Measurements from ENCODE around the gene HDGF.

Gene HDGF

DNA sequence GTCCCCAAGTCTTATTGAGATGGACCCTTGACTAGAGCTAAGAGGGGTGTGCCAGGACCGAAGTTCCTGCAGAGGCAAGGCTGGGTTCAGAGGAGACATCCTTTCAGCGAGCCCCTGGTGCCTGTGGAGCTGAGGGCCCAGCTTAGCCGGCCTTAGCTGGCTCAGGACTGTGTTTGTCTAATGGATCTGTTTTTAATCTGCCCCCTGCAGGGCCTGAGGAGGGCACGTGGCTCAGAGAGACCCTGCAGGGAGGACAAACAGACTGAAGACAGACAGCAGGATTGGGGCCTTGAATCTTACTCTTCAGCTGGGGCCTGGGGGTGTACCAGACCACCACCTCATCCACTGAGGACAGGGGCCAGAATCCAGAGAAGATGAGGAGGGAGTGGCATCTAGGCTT lies 47.7 kb downstream of the HDGF start:
- TF ChIP-seq, protein P1, sequence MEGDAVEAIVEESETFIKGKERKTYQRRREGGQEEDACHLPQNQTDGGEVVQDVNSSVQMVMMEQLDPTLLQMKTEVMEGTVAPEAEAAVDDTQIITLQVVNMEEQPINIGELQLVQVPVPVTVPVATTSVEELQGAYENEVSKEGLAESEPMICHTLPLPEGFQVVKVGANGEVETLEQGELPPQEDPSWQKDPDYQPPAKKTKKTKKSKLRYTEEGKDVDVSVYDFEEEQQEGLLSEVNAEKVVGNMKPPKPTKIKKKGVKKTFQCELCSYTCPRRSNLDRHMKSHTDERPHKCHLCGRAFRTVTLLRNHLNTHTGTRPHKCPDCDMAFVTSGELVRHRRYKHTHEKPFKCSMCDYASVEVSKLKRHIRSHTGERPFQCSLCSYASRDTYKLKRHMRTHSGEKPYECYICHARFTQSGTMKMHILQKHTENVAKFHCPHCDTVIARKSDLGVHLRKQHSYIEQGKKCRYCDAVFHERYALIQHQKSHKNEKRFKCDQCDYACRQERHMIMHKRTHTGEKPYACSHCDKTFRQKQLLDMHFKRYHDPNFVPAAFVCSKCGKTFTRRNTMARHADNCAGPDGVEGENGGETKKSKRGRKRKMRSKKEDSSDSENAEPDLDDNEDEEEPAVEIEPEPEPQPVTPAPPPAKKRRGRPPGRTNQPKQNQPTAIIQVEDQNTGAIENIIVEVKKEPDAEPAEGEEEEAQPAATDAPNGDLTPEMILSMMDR (IDR thresholded peaks at IDR 0.05; ENCODE audit: control extremely low read depth, extremely low read depth, low read depth, missing control alignments): no peak
- no peak for DNase-seq (ENCODE audit: extremely low spot score)
- CTCF ChIA-PET: interaction anchor here (1.4 to 27.7 kb wide), 5 partner anchors 13 to 77 kb away, joined by 3 to 597 read pairs (median 69); partner anchors contain the start of genes ISG20L2, METTL25B and NES
- POLR2A ChIA-PET: no interaction called here

DNA sequence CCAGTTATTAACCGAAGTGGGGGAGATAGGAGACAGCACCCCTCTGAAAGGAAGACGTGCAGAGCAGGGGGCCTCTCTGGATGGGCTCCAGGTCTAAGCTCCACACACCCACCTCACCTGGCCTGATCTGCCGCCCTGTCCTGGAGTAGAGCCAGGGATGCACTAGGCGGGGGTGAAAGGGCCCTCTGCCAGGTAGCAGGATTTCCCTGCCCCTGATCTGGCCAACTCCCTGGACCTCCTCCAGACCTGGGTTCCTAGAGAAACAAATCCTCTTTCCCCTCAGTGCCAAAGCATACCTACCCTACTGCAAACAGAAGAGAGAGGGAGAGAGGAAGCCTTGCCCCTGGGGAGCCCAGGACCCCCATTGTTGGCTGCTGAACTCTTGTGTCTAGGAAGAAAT lies 48.1 kb downstream of the HDGF start:
- ChIA-PET CTCF (interaction anchor here (0.9 to 27.7 kb wide), 5 partner anchors 17 to 171 kb away, joined by 3 to 597 read pairs (median 69); partner anchors contain the start of genes ISG20L2, METTL25B and NES), POLR2A (interaction anchor here (0.6 kb wide), 1 partner anchor 15 kb away, joined by 3 read pairs; no protein-coding TSS in a partner anchor)
- TF ChIP-seq, protein P1 (IDR thresholded peaks at IDR 0.05; ENCODE audit: control extremely low read depth, extremely low read depth, low read depth, missing control alignments): no peak
- no peak for DNase-seq (ENCODE audit: extremely low spot score)

DNA sequence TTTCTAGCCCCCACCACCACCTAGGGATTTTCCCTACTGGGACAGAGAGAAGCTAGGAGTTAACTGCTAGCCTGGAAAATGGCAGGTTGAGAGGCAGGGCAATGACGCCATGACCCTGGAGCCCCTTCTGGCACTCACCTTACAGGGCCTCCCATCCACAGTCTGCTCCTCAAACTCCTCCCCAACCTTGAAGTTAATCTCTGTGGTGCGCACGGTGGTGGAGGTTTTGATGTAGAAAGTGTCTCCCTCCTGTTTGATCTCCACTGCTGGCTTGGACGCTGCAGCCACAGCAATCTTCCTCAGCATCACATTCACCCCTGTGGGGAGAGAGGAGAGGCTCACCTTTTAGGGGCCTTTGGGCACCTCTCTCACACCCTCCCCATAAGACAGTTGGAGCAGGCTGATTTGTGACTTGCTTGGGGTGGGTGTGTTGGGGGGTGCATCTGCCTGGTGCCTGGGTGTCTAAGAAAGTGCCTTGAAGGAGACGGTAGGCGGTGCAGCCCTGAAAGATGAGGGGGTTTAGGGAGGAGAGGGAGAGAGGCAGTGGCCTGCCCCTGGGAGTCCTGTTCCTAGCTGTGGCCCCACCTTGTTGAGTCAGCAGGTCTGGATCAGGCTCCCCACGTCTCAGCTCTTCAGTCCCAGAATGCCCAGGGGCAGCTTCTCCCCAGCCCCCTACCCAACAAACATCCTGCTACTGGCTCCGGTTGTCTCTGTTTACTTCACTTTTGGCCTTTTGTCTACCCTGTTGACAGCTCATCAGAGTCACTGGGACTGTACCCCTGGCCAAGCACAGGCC lies 50.5 kb downstream of the HDGF start:
- TF ChIP-seq, protein P1 (IDR thresholded peaks at IDR 0.05; ENCODE audit: control extremely low read depth, extremely low read depth, low read depth, missing control alignments): no peak
- ChIA-PET CTCF (interaction anchor here (1.1 to 27.7 kb wide), 4 partner anchors 15 to 42 kb away, joined by 3 to 597 read pairs (median 93); partner anchors contain the start of genes ISG20L2, METTL25B and NES), POLR2A (interaction anchor here (0.7 kb wide), 1 partner anchor 33 kb away, joined by 4 read pairs; no protein-coding TSS in a partner anchor)
- DNase-seq (ENCODE audit: extremely low spot score): no peak

DNA sequence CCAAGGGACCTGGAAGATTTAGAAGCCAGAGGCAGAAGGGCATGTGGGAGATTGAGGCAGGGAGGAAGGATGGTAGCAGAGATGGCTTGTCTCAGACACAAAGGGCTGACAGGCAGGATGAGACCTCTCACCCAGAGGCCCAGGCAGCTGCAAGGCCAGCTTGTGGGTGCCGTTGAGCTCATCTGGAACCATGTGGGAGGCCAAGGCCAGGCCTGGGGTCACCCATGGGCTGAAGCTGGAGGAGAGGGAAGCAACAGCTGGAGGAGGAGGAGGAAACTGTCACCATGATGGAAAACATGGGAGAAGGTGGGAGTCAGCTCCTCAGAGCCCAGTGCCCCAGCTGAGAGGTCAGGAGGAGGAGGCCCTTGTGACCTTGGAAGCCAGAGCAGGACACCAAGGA lies 52.5 kb downstream of the HDGF start:
- TF ChIP-seq, protein P1 (IDR thresholded peaks at IDR 0.05; ENCODE audit: control extremely low read depth, extremely low read depth, low read depth, missing control alignments): no peak
- POLR2A ChIA-PET: no interaction called here

DNA sequence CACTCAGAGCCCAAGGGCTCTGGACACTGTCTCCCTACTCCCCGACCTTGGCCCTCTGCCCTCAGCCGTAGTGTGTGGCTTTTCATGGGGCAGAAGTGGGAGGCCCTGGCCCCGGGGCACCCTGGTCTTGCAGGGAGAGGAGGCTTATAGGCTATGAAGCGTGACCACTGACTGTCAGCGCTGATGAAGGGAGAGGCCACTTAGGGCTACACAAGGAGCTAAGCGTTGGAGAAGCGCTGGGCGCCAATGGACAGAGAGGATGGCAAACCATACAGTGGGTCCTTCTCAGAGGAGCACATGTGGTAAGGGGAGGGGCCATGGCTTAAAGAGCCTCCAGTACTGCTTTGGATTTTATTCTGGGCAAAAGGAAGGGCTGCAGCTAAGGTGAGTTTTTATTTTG lies 54.0 kb downstream of the HDGF start:
- CTCF ChIA-PET: interaction anchor here (1.2 to 27.7 kb wide), 6 partner anchors 9 to 70 kb away, joined by 4 to 597 read pairs (median 8); partner anchors contain the start of genes ISG20L2, METTL25B and NES
- DNase-seq (ENCODE audit: extremely low spot score): no peak
- POLR2A ChIA-PET: no interaction called here
- TF ChIP-seq, protein P1 (IDR thresholded peaks at IDR 0.05; ENCODE audit: control extremely low read depth, extremely low read depth, low read depth, missing control alignments): no peak

More for the DNA sequence above, 52.5 kb downstream of the HDGF start:
- CTCF ChIA-PET: interaction anchor here (2.1 to 27.7 kb wide), 4 partner anchors 13 to 39 kb away, joined by 4 to 597 read pairs (median 64); partner anchors contain the start of genes ISG20L2, METTL25B and NES
- no peak for DNase-seq (ENCODE audit: extremely low spot score)

DNA sequence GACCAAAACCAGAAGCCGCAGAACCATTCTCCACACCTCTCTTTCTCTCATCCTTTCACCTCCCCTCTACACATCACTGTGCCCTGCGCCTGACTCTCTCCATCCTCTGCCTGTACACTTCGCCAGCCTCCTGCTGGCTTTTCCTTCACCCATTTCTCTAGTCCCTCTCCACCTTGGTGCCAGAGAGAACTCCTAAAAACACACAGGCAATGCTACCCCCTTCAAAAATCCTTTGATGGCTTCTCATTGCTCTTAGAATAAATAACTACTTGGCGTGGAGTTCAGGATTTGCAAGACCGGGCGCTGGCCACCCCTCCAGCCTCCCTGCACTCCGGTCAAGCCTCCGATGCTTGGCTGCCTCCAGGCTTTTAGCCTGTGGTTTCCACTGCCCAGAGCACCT lies 54.7 kb downstream of the HDGF start:
- ChIA-PET POLR2A (no interaction called here), CTCF (interaction anchor here (1.4 to 27.7 kb wide), 5 partner anchors 11 to 72 kb away, joined by 3 to 597 read pairs (median 345); partner anchors contain the start of genes CRABP2, ISG20L2, METTL25B and NES)
- TF ChIP-seq, protein P1 (IDR thresholded peaks at IDR 0.05; ENCODE audit: control extremely low read depth, extremely low read depth, low read depth, missing control alignments): no peak
- no peak for DNase-seq (ENCODE audit: extremely low spot score)

Measured in GM10248 (cell line).